Neural crest cell (in vitro differentiated cells): ENCODE results near the gene ZNF787. TPM values are rescaled to one million over a fixed set of nuclear protein-coding genes. Genes with fewer than 3 reads are reported as not detected.

Source experiments
- DNase-seq: peaks from one replicate; pipeline ENCODE4 v3.0.0; 2021; ENCODE audit warnings: low read depth, mixed read lengths, low spot score
- H3K27ac Mint-ChIP-seq: one replicate; pipeline ENCODE4 v1.8.0; 2021; ENCODE audit warnings: mild to moderate bottlenecking, mixed read lengths; ENCODE audit not compliant: unreplicated experiment
- H3K27me3 Mint-ChIP-seq: 2 replicates; pipeline ENCODE4 v1.8.0; 2021; ENCODE audit warnings: low read depth, mild to moderate bottlenecking, mixed read lengths
- H3K36me3 Mint-ChIP-seq: 2 replicates; pipeline ENCODE4 v1.8.0; 2021; ENCODE audit warnings: low read depth, mild to moderate bottlenecking, mixed read lengths
- H3K4me1 Mint-ChIP-seq: 2 replicates; pipeline ENCODE4 v1.8.0; 2021; ENCODE audit warnings: mixed read lengths
- H3K4me3 Mint-ChIP-seq: one replicate; pipeline ENCODE4 v1.8.0; 2021; ENCODE audit warnings: mild to moderate bottlenecking, mixed read lengths
- H3K9me3 Mint-ChIP-seq: 2 replicates; pipeline ENCODE4 v1.8.0; 2021; ENCODE audit warnings: mixed read lengths
- total RNA-seq: library from RNA; stranded (reverse); gene quantifications from 2 replicates; pipeline ENCODE4 v1.2.1, GENCODE V29; 2021
- TF ChIP-seq, protein P1 (sequence below): fragments of 200-600 bp; sonication (generic); conservative IDR thresholded peaks from 2 replicates; pipeline ENCODE4 v1.5.0; 2021; ENCODE audit warnings: antibody characterized with exemption, mild to moderate bottlenecking

Gene ZNF787
- total RNA-seq, 1 donor from 2014 or later, result 48.1 TPM

DNA sequence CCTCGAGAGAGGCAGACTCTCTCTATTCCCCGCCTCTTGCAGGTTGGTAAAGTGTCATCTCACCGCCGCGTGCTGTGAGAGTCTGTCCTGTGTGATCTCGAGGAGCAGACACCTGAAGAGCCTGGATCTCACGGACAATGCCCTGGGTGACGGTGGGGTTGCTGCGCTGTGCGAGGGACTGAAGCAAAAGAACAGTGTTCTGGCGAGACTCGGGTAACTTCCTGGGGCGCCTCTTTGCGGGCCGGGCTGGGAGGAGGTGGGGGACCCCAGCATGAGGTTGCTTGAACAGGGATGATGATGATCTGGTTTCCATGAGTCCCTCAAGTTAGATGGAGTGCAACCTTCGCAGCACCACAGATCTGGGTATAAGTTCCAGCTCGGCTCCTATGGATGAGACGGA is 67.5 kb downstream of the ZNF787 start:
- H3K4me1 Mint-ChIP-seq, result no peaks in the 10 kb centered on the region
- H3K27ac Mint-ChIP-seq, result no peak overlapping the region
- no peak overlapping the region for H3K4me3 Mint-ChIP-seq
- H3K9me3 Mint-ChIP-seq, result peaks cover 22% of the 10 kb centered on the region
- no peaks in the 10 kb centered on the region for H3K27me3 Mint-ChIP-seq
- TF ChIP-seq, protein P1, sequence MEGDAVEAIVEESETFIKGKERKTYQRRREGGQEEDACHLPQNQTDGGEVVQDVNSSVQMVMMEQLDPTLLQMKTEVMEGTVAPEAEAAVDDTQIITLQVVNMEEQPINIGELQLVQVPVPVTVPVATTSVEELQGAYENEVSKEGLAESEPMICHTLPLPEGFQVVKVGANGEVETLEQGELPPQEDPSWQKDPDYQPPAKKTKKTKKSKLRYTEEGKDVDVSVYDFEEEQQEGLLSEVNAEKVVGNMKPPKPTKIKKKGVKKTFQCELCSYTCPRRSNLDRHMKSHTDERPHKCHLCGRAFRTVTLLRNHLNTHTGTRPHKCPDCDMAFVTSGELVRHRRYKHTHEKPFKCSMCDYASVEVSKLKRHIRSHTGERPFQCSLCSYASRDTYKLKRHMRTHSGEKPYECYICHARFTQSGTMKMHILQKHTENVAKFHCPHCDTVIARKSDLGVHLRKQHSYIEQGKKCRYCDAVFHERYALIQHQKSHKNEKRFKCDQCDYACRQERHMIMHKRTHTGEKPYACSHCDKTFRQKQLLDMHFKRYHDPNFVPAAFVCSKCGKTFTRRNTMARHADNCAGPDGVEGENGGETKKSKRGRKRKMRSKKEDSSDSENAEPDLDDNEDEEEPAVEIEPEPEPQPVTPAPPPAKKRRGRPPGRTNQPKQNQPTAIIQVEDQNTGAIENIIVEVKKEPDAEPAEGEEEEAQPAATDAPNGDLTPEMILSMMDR, result no peak
- peaks cover 2% of the 10 kb centered on the region for H3K36me3 Mint-ChIP-seq
- no peak for DNase-seq

Other genes with a start within 250 kb of the ZNF787 start
- not detected in 2 replicates for gene NLRP13, start 189.0 kb downstream of the ZNF787 start, total RNA-seq
- gene NLRP8, start 173.5 kb downstream of the ZNF787 start, total RNA-seq, result not detected in 2 replicates
- gene NLRP5, start 134.5 kb downstream of the ZNF787 start, total RNA-seq, result not detected in 2 replicates
- gene ZNF444, start 20.0 kb upstream of the ZNF787 start, total RNA-seq, result 47.5 and 51.5 TPM in 2 replicates
- gene GALP, start 54.7 kb upstream of the ZNF787 start, total RNA-seq, result 0.37 TPM in 1 of 2 replicates, not detected in the other
- gene ZSCAN5B, start 76.5 kb upstream of the ZNF787 start, total RNA-seq, result not detected in 2 replicates
- gene ZSCAN5C, start 81.0 kb upstream of the ZNF787 start, total RNA-seq, result not detected in 2 replicates
- gene EDDM13, start 151.5 kb upstream of the ZNF787 start, total RNA-seq, result not detected in 2 replicates
- 11.6 and 14.7 TPM in 2 replicates for gene ZSCAN5A, start 193.5 kb upstream of the ZNF787 start, total RNA-seq